GM20431 (cell line): ENCODE data around the gene OR1L1.

ENCODE experiments used
- in situ Hi-C: fragments of 300-500 bp; cut with MseI, MboI; formaldehyde crosslinking; loops from one replicate; pipeline ENCODE4 v1.15.0; 2020; ENCODE audit warnings: low sequenced_read_pairs; ENCODE audit not compliant: unreplicated experiment

Gene OR1L1, protein sequence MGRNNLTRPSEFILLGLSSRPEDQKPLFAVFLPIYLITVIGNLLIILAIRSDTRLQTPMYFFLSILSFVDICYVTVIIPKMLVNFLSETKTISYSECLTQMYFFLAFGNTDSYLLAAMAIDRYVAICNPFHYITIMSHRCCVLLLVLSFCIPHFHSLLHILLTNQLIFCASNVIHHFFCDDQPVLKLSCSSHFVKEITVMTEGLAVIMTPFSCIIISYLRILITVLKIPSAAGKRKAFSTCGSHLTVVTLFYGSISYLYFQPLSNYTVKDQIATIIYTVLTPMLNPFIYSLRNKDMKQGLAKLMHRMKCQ

DNA sequence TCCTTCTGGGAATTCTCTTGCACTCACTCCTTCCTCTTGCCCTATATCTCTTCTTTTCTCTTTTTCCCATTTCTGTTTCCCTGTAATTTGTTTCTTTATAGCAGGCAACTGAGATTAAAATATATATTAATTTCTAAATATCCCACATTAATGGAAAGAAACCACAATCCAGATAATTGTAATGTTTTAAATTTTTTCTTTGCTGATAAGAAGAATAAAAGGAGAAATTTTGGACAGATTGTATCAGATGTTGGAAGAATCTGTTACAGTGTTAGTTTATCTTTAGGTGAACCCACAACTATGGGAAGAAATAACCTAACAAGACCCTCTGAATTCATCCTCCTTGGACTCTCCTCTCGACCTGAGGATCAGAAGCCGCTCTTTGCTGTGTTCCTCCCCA, at the start of gene OR1L1:
TSS of gene OR1L1 (plus strand) at position 301 of the 400 bp plus-strand sequence. CDS start at position 301, 0 bp downstream.
- in situ Hi-C loops: no loop called here

DNA sequence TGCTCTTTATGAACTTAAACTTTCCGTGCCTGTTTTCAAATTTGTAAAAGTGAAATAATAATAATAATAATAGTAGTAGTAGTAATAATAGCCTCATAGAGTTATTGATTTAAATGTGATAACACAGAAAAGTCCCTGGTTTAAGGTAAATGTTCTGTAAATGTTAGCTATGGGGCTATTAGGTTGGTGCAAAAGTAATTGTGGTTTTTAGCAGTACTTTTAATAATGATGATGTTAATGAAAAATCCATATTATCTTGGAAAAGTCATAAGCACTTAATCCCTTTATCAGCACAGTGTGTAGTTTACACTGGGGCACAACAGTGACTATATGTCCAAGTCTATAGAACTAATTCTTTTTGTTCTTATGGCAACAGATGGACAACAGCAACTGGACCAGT, 47.2 kb upstream of the OR1L1 start, which contains the start of gene OR1Q1:
TSS of gene OR1Q1 (plus strand) at position 377 of the 400 bp plus-strand sequence. CDS start at position 377, 0 bp downstream.
- in situ Hi-C loops: no loop called here

DNA sequence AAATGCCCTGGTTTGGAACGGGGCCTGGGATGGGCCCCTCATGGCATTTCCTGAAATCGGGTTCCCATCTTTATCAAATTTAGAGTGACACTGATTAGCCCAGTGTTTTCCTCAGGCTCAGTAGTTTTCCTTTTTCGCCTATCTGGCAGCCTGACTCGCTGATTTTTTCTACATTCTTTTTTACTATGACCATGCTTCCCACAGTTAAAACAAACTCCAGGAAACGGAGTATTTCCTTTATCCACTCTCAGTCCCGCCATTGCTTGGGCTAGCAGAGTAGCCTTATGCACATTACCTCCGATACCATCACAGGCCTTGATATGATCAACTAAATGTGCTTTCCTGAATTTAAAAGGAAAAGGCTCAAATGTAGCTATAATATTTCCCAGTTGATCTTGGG, 41.5 kb upstream of the OR1L1 start:
- in situ Hi-C loops: loop anchor here (10.0 kb wide), 1 partner anchor 65 kb away; no protein-coding TSS in a partner anchor

DNA sequence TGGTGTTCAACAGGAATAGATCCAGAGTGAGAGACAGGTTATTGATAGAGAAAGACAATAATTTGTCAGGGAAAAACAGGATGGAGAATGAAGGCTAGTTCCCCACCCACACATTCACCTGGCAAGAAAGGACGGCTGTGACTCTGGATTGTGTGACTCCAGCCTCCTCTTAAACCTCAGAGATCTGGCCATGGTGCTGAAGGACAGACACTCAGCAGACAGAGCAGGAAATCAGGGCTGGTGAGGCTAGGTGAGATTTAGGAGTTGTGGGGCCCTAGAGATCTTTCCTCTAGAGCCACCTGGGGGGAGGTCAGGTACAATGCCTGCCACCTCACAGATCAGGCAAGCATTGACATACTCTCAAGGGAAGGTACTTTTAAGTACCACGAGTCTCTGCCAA, 19.3 kb upstream of the OR1L1 start:
- in situ Hi-C loops: no loop called here

DNA sequence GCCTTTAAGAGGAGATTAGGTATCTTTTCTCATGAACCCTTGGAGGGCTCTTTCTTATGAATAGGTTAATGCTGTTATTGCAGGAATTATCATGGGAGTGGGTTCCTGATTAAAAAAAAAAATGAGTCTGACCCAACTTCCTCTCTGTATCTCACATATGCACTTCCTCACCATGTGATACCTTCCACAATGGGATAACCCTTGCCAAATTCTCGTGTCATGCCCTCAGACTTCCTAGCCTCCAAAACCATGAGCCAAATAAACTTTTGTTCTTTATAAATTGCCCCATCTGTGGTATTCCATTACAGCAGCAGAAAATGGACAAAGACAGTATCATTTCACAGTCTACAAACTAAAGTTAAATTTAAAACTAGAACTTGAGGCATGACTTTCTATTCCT, 5.1 kb upstream of the OR1L1 start:
- in situ Hi-C loops: no loop called here

DNA sequence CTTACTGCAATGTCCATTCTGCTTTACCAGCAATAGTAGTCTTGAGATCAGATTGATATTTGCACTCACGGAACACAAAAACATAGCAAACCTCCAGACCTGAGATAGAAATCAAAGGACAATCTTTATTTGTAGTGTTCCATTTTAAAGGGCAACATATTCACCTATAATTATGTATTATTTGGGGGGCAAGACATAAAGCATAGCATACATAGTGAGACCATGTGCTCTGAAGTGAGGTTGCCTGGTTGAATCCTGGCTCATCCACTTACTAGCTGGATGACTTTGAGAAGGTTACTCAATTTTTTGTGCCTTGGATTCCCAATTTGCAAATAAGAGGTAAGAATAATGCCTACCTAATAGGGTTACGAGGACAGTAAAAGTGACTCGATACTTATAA, 4.0 kb upstream of the OR1L1 start, which contains the start of gene OR1B1:
TSS of gene OR1B1 (minus strand) at position 101 of the 400 bp plus-strand sequence.
- in situ Hi-C loops: no loop called here

DNA sequence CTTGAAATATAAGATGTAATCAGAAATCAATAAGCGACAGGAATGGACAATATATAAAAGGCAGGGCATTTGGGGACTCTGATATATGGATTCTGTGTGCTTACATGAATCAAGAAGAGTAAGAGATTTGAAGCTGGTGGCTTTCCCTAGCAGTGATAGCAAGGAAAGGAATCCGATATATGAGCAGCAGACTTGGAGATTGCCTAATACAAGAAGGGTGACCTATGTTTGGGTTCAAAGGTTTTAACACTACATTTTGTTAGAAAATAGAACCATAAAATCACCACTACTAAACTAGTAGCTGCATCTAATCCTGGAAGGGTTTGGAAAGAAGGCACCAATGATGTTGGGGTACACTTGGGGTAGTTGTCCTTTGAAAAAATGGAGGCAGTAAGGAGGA, 11.0 kb downstream of the OR1L1 start:
- in situ Hi-C loops: no loop called here

DNA sequence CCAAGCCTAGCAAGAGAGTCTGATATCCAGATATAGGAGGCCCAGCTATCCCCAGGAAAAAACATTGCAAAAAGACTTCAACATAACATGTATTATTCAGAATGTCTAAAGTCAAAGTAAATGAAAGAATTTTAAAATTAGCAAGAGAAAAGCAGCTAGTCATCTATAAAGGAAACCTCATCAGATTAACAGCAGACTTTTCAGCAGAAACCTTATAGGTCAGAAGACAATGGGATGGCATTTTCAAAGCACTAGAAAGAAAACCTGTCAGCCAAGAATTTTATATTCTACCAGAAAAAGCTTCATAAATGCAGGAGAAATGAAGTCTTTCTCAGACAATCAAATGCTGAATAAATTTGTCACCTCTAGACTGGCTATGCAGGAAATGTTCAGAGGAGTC, 23.3 kb downstream of the OR1L1 start:
- in situ Hi-C loops: loop anchor here (10.0 kb wide), 1 partner anchor 60 kb away; no protein-coding TSS in a partner anchor

DNA sequence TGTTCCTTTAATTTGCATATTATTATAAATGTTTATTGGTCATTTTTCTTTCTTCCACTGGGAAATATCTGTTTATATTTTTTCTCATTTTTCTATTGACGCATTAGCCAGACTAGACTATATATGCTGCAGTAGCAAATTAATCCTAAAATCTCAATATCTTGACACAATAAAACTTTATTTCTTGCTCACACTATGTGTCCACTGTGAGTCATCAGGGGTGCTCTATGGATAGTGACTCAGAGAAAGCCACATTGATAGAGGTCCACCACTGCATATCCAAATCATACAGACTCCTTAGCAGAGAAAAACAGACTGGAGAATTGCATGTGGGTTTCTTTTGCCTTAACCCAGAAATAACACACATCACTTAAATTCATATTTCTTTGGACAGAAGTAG, 34.2 kb downstream of the OR1L1 start:
- in situ Hi-C loops: no loop called here
